Activated T-cell treated with anti-CD3 and anti-CD28 coated beads for 4 hours (primary cell): ENCODE data around the gene POMT1.
A peak's percentile ranks its signal among the peaks of the same experiment; 100 is the strongest.
"Not testable (repeated sequence)": the region's sequence is repeated elsewhere in the genome, so short reads cannot be mapped to it uniquely, and the experiment has no call there.

ENCODE experiments used
- DNase-seq: peaks from one replicate; pipeline ENCODE4 v3.0.0-alpha.2; 2020

The POMT1 gene

DNA sequence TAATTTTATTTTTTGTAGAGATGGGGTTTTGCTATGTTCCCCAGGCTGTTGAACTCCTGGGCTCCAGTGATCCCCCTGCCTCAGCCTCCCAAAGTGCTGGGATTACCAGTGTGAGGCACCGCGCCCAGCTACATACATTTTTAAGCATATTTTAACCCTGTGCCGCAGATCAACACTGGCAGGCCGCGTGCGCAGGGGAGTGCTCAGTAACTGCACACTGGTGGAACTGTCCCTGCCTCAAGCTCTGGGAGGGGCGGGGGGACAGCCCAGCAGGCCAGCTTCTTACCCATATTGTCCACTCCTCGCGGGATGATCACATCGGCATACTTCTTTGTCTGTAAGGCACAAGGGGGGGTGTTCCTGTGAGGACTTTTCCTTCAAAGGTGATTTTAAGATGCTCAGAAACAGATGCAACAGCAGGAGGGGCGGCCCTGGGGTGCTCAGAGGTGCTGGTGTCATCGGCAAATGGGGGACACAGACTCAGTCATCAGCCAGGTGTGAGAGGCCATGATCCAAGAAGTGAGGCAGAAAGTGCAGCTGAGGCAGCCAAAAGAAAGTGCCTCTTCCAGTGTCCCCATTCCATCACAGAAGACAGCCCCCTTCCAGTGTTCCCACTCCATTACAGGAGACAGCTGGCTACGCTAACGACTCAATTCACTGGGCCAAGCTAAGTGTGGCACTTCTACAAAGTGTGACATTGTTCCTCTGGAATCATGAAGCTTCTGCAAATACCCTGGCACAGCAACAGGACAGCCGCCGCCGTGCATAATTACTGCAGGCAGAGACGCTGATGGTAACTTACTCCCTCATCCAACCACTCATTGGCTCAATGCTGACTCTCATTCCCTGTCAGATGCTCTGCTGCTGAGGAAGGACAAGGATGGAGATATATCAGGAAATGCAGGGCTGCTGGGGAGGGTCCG lies 23.2 kb downstream of the POMT1 start:
- no peak for DNase-seq

DNA sequence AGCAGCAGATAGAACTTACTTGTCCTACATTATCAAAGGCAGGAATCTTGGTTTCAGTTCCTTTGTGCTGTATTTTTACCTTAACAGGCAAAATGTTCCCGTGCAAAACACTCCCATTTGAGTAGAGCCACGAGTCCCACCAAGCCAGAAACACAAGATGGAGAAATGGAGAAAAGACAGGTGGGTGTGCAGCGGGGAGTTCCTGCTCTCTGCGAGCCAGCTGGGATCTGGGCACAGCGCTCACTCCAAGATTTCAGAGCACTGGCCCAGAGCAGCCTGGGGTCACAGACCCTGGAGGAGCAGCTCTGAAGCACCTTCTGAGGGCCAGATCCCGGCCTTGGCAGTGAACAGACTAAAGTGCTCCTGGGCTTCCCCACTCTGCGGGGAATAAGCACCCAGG lies 25.5 kb downstream of the POMT1 start:
- no peak for DNase-seq

DNA sequence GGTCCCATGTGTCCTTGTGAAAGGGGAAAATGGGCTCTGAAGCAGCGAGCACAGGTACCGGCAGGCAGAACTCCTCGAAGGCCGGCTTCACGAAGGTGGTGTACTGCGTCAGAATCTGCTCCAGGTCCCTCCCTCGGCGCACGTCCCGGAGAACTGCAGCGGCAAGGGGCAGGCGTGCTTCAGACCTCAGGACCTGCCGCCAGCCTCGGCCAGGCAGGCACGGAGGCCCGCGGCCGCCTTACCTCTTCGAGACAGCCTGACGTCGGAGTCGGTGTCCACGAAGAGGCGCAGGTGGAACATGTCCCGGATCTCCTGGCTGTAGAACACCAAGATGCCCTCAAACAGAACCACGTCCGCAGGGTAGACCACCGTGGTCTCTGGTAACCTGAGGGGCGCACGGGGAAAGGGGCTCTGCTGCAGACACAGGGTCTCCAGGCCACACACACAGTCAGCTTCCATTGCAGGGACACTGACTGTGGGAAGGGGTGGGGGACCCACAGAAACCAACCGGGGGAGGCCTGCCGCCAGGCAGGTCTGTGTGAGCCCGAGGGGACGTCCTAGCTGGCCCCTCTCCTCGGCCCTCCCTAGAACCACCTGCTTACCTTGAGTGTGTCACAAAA lies 26.3 kb downstream of the POMT1 start:
- DNase-seq, result no peak

GRCh38 chr9:131529597-131530545 lies 27.2 kb downstream of the POMT1 start:
- no peak for DNase-seq

GRCh38 chr9:131530546-131530919 lies 27.8 kb downstream of the POMT1 start:
- DNase-seq, result no peak

DNA sequence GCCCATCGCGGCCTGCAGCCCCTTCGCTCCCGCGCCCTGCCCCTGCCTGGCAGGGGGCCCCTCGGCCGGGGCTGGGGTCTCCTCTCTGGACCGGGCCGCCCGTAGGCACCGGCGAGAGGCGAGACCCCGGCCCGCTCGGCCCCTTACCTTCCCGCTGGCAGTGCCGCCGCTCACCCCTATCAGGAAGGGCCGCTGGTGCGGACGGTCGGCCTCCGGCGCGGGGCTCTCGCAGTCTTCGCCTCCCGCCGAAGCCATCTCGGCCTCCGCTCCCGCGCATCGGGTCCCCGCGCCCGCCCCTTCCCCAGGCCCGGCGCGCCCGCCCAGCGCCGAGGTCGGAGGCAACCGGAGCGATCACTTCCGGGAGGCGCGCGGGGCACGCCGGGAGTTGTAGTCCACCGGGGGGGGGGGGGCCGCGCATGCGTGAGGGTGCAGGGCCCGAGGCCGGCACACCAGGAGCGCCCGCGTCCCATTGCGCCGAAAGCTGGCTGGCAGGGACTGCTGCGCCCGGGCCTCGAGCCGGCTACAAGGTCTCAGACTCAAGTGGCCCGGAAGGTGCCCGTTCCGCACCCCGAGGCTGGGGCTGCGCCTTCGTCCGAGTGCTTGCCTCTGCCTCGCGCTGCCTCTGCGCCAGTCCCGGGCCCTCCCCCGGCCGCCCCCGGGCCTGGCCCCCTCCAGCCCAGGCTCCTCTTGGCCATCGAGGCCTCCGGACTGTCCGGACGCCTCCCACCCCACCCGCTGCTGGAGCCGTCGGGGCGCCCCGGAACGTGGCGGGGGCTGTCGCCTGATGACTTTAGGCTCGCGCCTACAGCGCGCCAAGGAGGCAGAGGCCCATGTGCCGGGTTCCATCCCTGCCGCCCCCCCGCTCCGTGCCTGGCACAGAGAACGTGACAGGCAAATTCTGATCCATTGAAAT lies 28.5 kb downstream of the POMT1 start, which contains the start of gene UCK1:
TSS of gene UCK1 (minus strand) at position 344 of the 913 bp plus-strand sequence. CDS start at position 255, 89 bp downstream.
- peak; percentile 52 for DNase-seq

GRCh38 chr9:131534721-131535237 lies 32.1 kb downstream of the POMT1 start:
- no peak for DNase-seq

- DNase-seq, result no peak
Observed at GRCh38 chr9:131537946-131538345, 35.2 kb downstream of the POMT1 start.

GRCh38 chr9:131539223-131539923 lies 36.7 kb downstream of the POMT1 start:
- DNase-seq, result no peak

DNA sequence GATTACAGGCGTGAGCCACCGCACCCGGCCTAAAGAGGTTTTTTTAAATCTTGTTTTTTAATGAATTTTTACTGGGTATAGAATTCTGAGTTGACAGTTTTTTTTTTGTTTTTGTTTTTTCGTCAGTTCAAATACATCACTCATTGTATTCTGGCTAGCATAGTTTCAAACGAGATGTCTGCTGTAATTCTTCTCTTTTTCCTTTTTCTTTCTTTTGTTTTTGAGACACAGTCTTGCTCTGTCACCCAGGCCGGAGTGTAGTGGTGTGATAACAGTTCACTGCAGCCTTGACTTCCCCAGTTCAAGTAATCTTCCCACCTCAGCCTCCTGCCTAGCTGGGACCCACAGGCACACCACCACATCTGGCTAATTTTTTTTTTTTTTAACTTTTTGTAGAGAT lies 40.4 kb downstream of the POMT1 start:
- no peak for DNase-seq

- no peak for DNase-seq
Observed at GRCh38 chr9:131545003-131545785, 42.5 kb downstream of the POMT1 start, which contains the start of gene PRRT1B. Gene PRRT1B (plus strand): TSS chr9:131545523. CDS start chr9:131545616, 93 bp downstream.

- DNase-seq, result no peak
Observed at GRCh38 chr9:131545786-131546335, 43.1 kb downstream of the POMT1 start.

DNA sequence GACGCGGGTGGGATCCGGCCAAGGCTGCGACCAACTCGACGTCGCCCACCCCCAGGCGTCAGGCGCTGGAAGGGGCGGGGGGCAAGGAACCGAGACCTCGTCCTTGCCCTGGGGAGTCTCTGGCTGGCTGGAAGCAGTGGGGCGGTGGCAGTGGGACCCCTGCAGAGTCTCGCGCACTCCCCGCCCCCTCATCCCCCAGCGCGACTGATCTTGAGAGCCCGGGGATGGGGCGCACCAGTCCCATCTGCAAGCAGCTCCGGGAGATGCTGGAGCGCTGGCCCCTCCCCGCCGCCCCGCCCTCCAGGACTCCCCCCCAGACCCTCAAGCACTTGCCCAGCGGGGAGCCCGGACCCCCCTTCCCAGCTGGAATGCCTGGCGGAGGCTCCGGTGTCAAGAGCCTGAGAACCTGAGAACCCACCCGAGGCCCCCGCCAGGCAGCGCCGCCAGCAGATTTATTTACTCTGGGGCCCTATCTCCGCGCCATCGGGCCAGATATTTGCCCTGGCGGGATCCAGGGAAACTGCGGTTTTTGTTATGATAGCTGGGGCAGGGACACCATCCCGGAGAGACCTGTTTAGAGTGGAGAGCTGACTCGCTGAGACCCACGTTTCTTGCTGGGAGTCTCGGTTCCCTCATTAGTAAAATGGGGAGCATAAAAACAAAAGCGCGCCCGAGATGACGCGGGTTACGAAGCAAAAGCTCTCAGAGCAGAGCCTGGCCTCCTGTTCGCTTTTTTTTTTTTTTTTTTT lies 43.8 kb downstream of the POMT1 start:
- no peak for DNase-seq

GRCh38 chr9:131549186-131549585 lies 46.5 kb downstream of the POMT1 start:
- not testable (repeated sequence) for DNase-seq

DNA sequence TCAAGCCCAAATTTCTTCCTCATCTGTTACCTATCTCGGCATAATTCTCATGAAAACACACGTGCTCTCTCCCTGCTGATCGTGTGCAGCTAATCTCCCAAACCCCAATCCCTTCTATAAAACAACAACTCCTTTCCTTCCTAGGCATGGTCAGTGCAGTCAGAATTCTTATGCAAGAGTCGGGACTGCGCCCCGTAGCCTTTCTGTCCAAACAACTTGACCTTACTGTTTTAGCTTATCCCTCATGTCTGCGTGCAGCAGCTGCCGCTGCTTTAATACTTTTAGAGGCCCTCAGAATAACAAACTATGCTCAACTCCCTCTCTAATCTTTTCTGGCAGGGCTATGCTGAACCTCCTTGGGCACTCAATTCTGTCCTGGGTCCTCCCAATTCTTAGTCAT lies 47.7 kb downstream of the POMT1 start:
- not testable (repeated sequence) for DNase-seq

DNA sequence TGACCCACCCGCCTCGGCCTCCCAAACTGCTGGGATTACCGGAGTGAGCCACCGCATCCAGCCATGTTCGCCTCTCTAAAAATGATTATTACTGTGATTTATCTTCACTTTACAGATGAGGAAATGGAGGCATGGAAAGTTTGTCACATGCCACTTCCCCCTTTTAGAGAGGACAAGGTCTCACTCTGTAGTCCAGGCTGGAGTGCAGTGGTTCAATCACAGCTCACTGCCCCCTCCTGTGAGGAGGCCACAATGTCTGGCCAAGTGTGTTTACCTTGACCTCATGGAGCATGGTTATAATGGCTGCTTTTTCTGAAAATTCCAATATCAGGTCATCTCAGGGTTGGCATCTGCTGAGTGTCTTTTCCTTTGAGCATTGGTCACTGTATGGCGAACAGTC lies 49.3 kb downstream of the POMT1 start:
- DNase-seq, result no peak

DNA sequence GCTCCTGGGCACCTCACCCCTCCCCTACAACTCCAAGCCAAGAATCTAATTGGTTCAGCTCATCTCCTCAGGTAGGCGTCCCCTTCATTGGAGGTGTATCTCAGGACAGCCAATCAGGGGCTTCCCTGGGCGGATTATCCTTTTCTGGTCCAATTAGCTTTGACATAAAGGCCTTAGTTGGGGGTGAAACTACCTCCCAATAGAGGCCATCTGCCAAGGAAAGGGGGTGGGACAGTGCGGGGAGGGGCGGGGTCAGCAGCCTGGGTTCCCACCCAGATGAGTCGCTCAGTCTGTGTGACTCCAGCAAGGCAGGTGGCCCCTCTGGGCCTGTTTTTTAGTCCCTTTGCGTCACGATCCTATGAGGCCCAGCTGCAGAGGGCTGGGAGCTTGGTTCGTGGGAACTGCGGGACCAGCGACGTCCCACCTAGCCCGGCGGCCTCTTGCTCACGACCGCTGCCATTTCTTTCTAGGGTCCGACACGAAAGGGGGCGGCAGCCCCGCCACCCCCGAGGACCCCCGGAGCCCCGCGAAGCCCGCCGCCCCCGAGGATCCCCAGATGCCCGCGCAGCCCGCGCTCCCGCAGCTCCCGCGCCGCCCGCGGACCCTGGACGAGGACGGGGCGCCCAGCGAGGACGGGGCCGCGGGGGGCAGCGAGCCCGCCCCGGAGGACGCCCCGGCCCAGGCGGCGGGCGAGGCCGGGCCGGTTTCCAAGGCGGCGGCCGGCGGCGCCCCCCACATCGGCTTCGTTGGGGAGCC lies 51.5 kb downstream of the POMT1 start:
- no peak for DNase-seq

GRCh38 chr9:131554843-131555351 lies 52.2 kb downstream of the POMT1 start:
- no peak for DNase-seq
